Mucosa of rectum (tissue), 2 donors: ENCODE measurements around the gene APOBEC4.

Source experiments
- H3K27ac ChIP-seq, 2 donors: one replicate each; pipeline ENCODE4 v1.7.0; 2013; ENCODE audit warnings: inconsistent platforms in 2 of 2, low read depth in 2 of 2, low read length in 2 of 2
- H3K27me3 ChIP-seq, 2 donors: one replicate each; pipeline ENCODE4 v1.7.0; 2013; ENCODE audit warnings: low read length in 2 of 2; ENCODE audit not compliant: control insufficient read depth in 2 of 2, insufficient read depth in 2 of 2
- H3K36me3 ChIP-seq, 2 donors: one replicate each; pipeline ENCODE4 v1.7.0; 2013; ENCODE audit warnings: low read length in 2 of 2; ENCODE audit not compliant: control insufficient read depth in 2 of 2, insufficient read depth in 2 of 2
- H3K4me1 ChIP-seq, 2 donors: one replicate each; pipeline ENCODE4 v1.7.0; 2013; ENCODE audit warnings: low read length in 2 of 2, mild to moderate bottlenecking in 1 of 2; ENCODE audit not compliant: control insufficient read depth in 2 of 2, insufficient read depth in 2 of 2
- H3K4me3 ChIP-seq, 2 donors: one replicate each; pipeline ENCODE4 v1.7.0; 2013; ENCODE audit warnings: low read length in 2 of 2
- H3K9ac ChIP-seq, 2 donors: one replicate each; pipeline ENCODE4 v1.7.0; 2013; ENCODE audit warnings: low read length in 2 of 2, low read depth in 1 of 2, mild to moderate bottlenecking in 1 of 2
- H3K9me3 ChIP-seq, 2 donors: one replicate each; pipeline ENCODE4 v1.7.0; 2013; ENCODE audit warnings: low read length in 2 of 2; ENCODE audit not compliant: control insufficient read depth in 2 of 2
- donor health status: healthy.
- donor health status: Normal muscosa, but diverticular disease.

Gene APOBEC4, protein sequence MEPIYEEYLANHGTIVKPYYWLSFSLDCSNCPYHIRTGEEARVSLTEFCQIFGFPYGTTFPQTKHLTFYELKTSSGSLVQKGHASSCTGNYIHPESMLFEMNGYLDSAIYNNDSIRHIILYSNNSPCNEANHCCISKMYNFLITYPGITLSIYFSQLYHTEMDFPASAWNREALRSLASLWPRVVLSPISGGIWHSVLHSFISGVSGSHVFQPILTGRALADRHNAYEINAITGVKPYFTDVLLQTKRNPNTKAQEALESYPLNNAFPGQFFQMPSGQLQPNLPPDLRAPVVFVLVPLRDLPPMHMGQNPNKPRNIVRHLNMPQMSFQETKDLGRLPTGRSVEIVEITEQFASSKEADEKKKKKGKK

DNA sequence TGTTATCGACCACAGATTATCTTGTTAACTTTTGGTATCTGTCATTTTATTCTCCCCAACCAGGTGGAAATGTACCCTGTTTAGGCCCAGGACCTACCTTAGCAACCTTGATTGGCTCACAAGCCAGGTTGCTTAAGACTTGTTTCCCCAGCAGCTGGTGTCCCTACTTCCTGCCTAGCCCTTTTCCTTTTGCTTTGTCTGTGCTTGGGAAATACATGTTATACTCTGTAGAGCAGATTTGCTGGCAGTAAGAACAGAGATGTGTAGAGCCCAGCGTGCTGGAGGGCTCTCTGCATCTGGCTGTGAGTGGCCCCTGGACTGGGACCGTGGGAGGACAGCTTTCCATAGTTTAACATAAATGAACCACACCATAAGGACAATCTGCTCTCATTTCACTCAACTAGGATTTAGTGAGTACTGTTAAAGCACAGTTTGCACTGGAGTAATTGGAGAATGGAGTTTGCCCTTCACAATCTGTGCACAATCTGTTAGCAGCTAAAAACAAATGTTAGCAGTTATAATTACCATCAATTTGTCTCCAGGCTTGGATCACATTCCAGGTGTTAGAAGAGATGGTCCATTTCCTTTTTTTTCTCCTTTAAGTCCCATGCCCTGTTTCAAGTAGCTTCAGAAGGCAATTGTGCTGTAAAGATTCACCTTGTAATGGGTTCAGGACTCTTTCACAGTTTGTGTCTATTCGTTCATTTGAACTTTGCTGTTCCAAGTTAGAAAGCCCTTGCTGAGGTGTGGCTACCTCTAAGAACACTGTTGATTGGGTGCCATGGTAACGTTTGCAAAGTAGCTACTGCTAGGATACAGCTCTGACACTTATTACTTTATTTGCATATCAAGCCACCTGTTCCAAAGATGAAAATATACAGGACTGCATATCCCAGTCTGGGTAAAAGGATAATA, at the start of gene APOBEC4:
TSS of gene APOBEC4 (minus strand) at position 770 of the 915 bp plus-strand sequence. CDS start 4,535 bp downstream, outside the sequence.
- peak within 1 kb of the TSS; percentile 73 for H3K27ac ChIP-seq

DNA sequence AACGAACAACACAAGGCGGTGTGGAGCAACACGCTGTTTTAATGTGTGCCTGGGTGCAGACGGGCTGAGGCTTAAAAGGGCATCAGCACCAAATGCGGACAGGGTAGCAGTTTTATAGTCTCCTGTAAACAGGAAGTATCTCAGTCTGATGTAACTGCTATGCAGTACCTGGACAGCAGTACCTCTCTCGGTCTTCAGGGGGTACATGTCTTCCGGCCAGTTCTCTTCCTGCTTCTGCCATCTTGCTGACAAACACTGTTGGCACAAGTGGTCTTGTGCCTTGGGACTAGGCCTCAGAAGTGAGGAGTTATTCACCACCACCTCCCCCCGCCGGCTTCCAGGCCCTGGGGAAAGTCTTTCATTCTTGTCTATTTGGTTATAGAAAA, 49.7 kb upstream of the APOBEC4 start:
- H3K27ac ChIP-seq: no peak overlapping the region
- no peaks in the 10 kb centered on the region for H3K4me1 ChIP-seq
- H3K27me3 ChIP-seq: no peaks in the 10 kb centered on the region
- no peaks in the 10 kb centered on the region for H3K9me3 ChIP-seq
- no peaks in the 10 kb centered on the region for H3K36me3 ChIP-seq
- no peak overlapping the region for H3K9ac ChIP-seq
- H3K4me3 ChIP-seq: no peak overlapping the region

More for the DNA sequence above, at the start of gene APOBEC4:
- Histone ChIP-seq H3K4me3 (peak within 1 kb of the TSS in 1 of 2 donors; percentile 24), H3K36me3 (no peaks in the 10 kb centered on the region), H3K27me3 (no peaks in the 10 kb centered on the region), H3K4me1 (peaks cover 14 to 26% of the 10 kb centered on the region in 2 donors), H3K9ac (no peak within 1 kb of the TSS), H3K9me3 (no peaks in the 10 kb centered on the region)

DNA sequence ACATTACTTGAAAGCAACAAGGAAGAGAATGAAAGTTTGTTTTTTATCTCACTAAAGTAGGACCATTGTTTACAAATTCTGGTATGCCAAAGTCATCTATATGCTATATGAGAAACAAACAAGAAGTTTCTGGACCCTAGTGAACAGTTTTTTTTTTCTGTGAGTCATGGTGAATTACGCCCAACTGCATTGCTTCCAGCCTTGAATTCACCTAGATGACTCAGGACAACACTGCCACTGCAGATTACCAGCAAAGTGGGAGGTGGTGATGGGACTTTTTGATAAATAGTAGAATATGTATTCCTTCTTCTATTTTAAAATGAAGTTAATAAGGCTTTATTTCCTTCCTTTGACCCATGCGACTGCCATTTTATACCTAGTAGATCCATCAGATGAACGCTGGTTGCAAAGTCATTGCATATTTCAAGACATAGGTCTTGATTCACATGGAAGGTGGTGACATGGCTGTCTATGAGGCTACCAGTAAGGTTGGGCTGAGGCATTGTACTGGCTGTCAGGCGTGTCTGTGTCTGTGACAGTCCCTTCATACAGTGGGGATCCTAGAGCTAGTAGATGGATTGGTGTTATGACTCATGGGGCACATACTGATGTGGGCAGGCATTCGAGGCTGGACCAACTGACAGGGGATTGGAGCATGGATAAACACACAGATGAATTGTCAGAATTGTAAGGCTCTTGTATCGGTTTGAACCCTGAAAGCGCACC, 49.1 kb upstream of the APOBEC4 start:
- Histone ChIP-seq H3K9me3 (no peaks in the 10 kb centered on the region), H3K4me3 (no peak overlapping the region), H3K27ac (no peak overlapping the region), H3K4me1 (no peaks in the 10 kb centered on the region), H3K36me3 (no peaks in the 10 kb centered on the region), H3K9ac (no peak overlapping the region), H3K27me3 (no peaks in the 10 kb centered on the region)

DNA sequence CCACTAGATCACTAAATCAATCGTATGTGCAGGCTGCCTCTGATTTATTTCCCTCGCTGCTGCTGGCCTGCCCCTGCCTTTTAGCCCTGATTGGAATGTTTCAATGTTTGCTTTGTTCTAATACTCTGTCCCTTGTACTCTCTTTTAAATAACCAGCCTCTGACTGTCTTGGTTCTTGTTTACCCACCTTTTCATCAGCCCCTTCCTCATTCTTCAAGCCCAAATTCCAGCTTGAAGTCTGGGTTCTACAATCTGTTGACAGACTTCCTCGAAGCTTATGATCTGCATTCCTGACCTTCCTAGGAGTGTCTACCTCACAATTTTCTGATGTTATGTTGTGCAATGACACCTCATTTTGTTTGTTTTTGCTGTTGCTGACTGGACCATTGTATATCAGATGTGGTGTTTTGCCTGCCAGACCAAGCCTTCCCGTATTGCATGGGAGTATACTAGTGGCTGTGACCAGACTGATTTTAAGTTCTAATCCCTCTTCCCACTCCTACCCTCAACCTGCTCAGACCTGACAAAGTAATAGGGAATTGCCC, 46.6 kb upstream of the APOBEC4 start:
- Histone ChIP-seq H3K4me3 (no peak overlapping the region), H3K9ac (no peak overlapping the region), H3K27me3 (no peaks in the 10 kb centered on the region), H3K27ac (no peak overlapping the region), H3K9me3 (no peaks in the 10 kb centered on the region), H3K4me1 (no peaks in the 10 kb centered on the region), H3K36me3 (no peaks in the 10 kb centered on the region)

DNA sequence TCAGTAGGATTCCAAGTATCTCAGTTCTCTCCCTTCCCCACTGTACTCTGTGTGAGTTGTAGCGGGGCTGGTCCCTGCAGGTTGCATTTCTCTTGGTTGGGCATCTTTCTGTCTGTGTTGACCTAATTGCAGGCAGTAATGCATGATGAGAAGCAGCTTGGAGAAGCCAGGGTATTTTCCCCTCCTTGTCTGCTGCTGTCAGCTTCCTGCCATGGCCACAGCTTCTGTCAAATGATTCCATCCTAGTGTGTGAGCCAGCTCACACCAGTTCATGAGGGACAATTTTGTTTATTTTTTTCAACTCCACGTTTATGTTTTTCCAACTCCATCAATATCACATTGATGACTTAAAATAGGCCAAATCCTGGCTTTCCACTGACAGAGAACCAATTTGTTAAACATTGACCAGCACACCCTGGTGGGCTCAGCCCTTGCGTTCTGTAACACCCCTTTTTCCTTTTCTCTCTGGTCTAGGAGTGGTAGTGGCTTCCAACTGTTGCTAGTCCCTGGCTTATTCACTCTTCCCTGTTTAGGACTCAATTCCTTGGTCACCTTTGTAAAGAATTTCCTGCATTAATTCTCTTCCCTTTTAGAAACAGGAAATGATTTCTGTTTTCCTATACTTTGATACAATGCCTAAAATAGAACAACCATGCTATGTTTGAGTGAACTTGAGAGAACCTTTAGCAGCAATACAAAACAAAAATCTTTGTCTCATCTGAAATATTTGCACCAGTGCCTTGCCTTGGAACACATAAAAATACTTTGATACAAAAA, 44.9 kb upstream of the APOBEC4 start:
- Histone ChIP-seq H3K4me1 (no peaks in the 10 kb centered on the region), H3K27ac (no peak overlapping the region)

DNA sequence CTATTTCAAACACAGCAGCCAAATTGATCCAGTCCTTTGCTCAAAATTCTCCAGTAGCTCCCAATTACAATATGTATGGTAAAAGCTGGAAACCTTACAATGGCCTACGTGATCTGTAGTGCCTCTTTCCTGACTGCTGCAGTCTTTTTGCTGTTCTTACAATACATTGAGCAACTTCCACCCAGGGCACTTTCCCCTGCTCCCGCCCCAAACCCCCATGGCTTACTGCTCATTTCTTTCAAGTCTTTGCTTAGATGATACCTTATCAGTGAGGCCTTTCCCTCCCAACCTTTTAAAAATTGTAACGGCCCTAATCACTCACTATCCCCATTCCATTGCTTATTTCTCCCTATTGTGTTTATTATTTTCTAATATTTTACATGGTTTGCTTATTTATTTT, 43.9 kb upstream of the APOBEC4 start:
- Histone ChIP-seq H3K36me3 (no peaks in the 10 kb centered on the region), H3K27me3 (no peaks in the 10 kb centered on the region), H3K27ac (no peak overlapping the region), H3K4me1 (no peaks in the 10 kb centered on the region), H3K4me3 (no peak overlapping the region), H3K9ac (no peak overlapping the region), H3K9me3 (no peaks in the 10 kb centered on the region)

More for the DNA sequence above, 44.9 kb upstream of the APOBEC4 start:
- no peaks in the 10 kb centered on the region for H3K9me3 ChIP-seq
- H3K9ac ChIP-seq: no peak overlapping the region
- no peaks in the 10 kb centered on the region for H3K36me3 ChIP-seq
- no peak overlapping the region for H3K4me3 ChIP-seq
- H3K27me3 ChIP-seq: no peaks in the 10 kb centered on the region

DNA sequence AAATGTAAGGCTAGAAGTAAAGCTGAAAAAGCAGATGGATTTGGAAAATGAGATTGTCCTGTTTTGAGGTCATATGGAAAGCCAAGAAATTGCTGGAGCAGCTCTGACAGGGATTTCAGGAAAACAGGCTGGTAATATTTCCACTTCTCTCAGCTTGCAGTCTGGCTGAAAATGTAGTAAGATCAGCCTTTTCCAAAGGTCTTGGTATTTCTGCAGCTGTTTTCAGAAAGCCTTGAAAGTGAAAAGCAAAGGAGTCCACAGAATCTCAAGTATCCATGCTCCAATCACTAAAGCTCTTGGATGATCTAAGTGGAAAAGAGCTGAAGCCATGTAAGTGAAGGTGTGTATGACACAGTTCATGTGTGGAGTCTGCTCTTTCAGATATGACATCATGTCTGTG, 41.6 kb upstream of the APOBEC4 start:
- Histone ChIP-seq H3K9ac (no peak overlapping the region), H3K27ac (no peak overlapping the region), H3K36me3 (no peaks in the 10 kb centered on the region), H3K27me3 (no peaks in the 10 kb centered on the region), H3K4me3 (no peak overlapping the region), H3K9me3 (no peaks in the 10 kb centered on the region), H3K4me1 (no peaks in the 10 kb centered on the region)

DNA sequence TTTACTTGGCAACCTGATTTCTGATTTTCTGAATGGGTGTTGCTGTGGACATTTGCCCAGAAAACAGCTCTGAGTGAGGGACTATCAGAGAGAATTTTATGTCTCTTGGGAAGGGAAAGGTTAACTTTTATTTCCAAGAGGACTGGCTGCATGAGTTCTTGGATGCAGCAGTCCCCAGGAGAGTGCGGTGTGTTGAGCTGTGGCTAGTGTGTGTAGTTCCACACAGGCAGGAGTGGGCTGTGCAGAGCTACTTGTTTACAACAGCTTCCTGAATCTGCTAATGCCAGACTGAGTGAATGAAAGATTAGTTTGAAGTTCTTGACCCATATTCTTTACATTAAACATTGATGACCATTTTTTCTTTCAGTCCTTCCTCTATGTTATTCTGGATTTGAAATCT, 41.0 kb upstream of the APOBEC4 start:
- no peaks in the 10 kb centered on the region for H3K4me1 ChIP-seq
- no peaks in the 10 kb centered on the region for H3K9me3 ChIP-seq
- no peaks in the 10 kb centered on the region for H3K27me3 ChIP-seq
- no peak overlapping the region for H3K9ac ChIP-seq
- no peak overlapping the region for H3K4me3 ChIP-seq
- no peaks in the 10 kb centered on the region for H3K36me3 ChIP-seq
- no peak overlapping the region for H3K27ac ChIP-seq

DNA sequence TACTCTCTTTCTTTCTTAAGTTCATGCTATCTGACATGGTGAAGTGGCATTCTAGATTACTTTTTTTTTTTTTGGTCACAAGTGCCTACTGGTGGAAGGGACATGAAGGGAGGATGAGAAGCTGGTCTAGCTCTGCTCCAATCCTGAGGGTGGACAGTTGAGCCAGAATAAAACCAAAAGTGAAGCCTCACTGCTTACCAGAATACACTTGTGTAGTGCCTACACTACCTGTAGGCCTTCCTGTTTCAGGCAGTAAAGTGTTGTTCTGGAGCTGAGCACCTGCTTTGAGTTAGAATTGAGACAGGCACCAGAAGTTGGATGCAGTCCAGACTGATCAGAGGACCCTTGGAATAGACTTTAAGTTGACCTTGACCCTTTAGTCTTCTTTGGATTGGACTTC, 40.4 kb upstream of the APOBEC4 start:
- Histone ChIP-seq H3K27ac (no peak overlapping the region), H3K4me1 (no peaks in the 10 kb centered on the region), H3K4me3 (no peak overlapping the region), H3K36me3 (no peaks in the 10 kb centered on the region), H3K27me3 (no peaks in the 10 kb centered on the region), H3K9me3 (no peaks in the 10 kb centered on the region), H3K9ac (no peak overlapping the region)
